HG02588 (cell line): ENCODE data around the gene SELENOV.
A peak's percentile ranks its signal among the peaks of the same experiment; 100 is the strongest.

Experiments used
- ATAC-seq: cut with Tn5 transposase; IDR thresholded peaks from one replicate; pipeline ENCODE4 v1.9.1; 2021; ENCODE audit warnings: mild to moderate bottlenecking, moderate library complexity; ENCODE audit not compliant: unreplicated experiment

Gene SELENOV

DNA sequence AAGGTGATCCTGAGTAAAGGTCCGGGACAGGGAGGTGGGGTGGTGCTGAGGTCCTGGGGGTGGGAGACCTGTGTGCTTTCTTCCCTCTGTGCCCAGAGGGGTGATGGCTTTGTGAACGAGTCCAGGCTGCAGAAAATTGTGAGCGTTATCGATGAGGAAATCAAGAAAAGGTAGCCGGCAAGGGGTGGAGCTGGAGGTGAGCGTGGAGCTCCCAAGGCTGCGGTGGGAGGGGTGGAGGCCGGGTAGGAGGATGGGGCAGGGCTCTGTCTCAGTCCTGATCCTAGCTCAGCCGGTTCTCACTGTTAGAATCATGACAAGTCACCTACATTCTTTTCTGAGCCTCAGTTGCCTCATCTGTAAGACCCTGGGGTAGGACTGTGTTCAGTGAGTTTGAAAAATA is 4.0 kb downstream of the SELENOV start:
- ATAC-seq = no peak

- no peak for ATAC-seq
Measured at GRCh38 chr19:39520541-39521484, 5.9 kb downstream of the SELENOV start.

DNA sequence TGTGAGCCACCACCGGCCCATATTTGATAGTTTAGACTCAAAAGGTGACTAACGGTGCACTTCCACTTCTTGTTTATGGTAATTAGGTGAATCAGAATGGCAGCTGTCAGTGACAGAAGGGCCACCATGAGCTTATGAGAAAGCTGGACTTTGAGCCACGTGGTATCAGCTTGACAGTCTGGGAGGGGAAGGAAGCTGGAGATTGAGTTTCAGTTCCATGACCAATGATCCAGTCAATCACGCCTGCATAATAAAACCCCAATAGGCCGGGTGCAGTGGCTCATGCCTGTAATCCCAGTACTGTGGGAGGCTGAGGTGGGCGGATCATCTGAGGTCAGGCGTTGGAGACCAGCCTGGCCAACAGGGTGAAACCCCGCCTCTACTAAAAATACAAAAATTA is 9.6 kb downstream of the SELENOV start:
- no peak for ATAC-seq

GRCh38 chr19:39525205-39525604 is 10.3 kb downstream of the SELENOV start:
- no peak for ATAC-seq

GRCh38 chr19:39531834-39532232 is 16.9 kb downstream of the SELENOV start:
- ATAC-seq = no peak

DNA sequence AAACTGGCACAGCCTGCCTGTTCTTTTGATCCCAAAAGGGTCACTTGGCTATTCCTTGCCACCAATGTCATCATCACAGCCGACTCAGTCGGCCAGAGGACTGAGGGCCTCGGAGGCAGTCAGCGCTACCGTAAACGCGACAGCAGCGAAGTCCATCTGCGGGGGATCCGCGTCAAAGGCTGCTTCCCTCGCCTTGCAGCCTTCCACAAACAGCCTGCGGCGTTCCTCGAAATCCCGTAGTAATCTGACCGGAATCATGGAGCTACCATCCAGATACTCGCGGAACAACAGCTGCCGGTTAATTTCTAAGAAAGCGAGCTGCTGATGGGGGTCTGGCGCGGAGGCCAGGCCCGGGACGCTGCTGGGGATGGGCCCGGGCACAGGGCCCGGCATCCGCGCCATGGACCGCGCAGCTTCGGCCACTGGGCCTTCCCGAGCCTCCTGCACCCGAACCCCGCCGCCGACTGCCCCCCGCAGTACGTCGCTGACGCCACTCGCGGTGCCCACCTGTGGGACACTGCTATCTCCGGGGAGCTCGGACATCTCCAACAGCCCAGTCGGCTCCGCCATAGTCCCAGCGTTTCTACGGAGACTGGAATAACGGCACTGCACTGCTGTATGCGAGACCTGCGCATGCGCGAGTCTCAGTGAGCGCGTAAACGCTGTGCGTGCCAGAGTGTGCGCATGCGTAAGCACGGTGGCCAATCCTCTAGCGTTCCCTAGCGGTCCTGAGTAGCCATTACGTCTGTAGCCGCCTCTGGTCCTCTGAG is 17.5 kb downstream of the SELENOV start, which contains the start of gene EID2B:
EID2B (minus strand) TSS at position 620 of the 770 bp plus-strand sequence; CDS start at position 570, 50 bp downstream.
- peak; percentile 89 for ATAC-seq

DNA sequence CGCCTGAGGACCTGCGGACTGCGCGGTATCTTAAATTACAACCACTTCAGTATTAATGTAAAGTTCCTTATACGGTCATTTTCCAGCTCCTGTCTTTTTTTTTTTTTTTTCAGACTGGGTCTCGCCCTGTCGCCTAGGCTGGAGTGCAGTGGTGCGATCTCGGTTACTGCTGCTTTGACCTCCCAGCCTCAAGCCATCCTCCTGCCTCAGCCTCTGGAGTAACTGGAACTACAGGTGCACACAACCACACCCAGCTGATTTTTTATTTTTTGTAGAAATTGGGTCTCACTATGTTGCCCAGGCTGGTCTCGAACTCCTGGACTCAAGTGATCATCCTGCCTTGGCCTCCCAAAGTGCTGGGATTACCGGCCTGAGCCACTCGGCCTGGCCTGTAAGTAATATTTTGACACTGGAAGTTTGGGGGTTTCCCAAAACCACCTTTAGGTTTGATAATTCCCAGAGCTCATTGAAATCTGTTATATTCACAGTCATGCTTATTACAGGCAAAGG is 18.1 kb downstream of the SELENOV start:
- ATAC-seq = peak; percentile 11

- ATAC-seq = no peak
Measured at GRCh38 chr19:39533791-39534190, 18.9 kb downstream of the SELENOV start.

GRCh38 chr19:39539165-39539517 is 24.2 kb downstream of the SELENOV start:
- ATAC-seq = no peak

GRCh38 chr19:39539518-39540332 is 24.8 kb downstream of the SELENOV start, which contains the start of gene EID2:
TSS of gene EID2 (minus strand) at chr19:39540161. CDS start at chr19:39540079, 82 bp downstream.
- peak; percentile 86 for ATAC-seq

DNA sequence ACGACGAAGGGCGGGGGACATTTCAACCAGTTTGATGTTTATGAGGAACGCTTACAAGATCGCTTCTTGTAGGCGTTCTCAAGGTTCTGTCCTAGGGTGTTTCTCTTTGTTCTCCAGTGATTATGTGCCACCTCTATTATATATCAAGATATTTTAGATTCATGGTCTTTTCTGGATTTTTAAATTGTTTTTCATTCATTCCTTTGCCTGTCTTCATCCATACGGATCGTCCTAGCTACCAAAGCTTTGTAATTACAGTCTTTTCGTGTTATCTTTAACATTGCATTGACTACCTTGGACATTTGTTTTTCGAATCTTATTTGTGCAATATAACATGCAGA is 25.4 kb downstream of the SELENOV start:
- ATAC-seq = no peak

GRCh38 chr19:39542206-39542605 is 27.3 kb downstream of the SELENOV start:
- ATAC-seq = no peak

- no peak for ATAC-seq
Measured at GRCh38 chr19:39543477-39543857, 28.5 kb downstream of the SELENOV start.

GRCh38 chr19:39544226-39544903 is 29.4 kb downstream of the SELENOV start:
- no peak for ATAC-seq

DNA sequence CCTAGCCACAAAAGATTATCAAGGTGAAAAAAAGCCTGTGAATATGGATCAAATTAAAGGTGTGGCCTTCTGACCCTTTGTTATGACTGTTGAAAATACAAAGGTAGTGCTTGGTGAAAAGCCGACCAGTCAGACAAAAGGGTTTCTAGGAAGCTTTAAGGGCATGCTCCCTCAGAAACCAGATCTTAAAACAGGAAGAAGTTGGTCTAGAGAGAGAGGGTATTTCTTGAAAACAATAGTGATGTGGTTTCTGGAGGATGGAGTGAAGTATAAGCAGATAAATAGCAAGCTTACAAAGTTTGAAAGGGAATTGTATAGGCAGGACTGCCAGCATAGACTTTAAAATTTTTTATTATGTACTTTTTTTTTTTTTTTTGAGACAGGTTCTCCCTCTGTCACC is 30.0 kb downstream of the SELENOV start:
- ATAC-seq = no peak

GRCh38 chr19:39546599-39546998 is 31.7 kb downstream of the SELENOV start:
- ATAC-seq = no peak

GRCh38 chr19:39550197-39550596 is 35.3 kb downstream of the SELENOV start:
- no peak for ATAC-seq

- no peak for ATAC-seq
Measured at GRCh38 chr19:39553082-39553652, 38.2 kb downstream of the SELENOV start.

DNA sequence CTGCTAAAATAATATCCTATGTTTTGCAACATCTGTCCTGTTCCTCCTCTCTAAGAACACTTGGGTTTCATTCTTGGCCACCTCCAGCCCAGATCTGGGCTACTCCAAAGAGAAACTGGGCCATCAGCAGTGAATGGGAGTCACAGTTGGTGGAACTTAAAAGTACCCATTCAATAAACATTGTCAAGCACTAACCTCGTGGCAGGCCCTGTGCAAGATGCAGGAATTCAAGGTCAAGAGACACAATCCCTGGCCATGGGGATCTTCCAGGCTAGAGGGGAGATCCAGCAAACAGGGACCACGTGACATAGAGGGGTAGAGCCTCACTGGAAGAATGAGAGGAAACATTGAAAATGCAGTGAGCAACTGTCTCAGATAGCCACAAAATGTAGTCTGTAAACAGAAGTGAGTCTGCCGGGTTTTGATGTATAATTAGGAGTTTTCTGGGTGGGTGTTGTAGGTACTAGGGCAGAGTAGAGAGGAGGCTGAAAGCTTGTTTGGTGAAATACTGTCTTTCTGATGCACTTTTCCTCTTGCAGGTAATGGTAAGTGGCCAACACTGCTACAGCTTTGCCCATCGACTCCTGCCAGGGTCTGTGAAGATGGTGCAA is 39.9 kb downstream of the SELENOV start:
- ATAC-seq = no peak
